K562 (cell line): ENCODE results near the gene SPINT1. TPM values are rescaled to one million over a fixed set of nuclear protein-coding genes. Genes with fewer than 3 reads are reported as not detected.

Source experiments
- BMI1 ChIP-seq: fragments of 150-350 bp; IDR thresholded peaks from 2 replicates; pipeline ENCODE4 v1.6.1; 2014; ENCODE audit warnings: low read length
- C11orf30 ChIP-seq: fragments of 450-650 bp; IDR thresholded peaks from 2 replicates; pipeline ENCODE4 v1.6.1; 2016; ENCODE audit warnings: low read depth, mild to moderate bottlenecking
- EGR1 ChIP-seq: fragments of 450-650 bp; conservative IDR thresholded peaks from 2 replicates; pipeline ENCODE4 v1.6.1; 2017; ENCODE audit warnings: mild to moderate bottlenecking
- FOSL1 ChIP-seq: fragments of 200-800 bp; sonication (Bioruptor generic); conservative IDR thresholded peaks from 2 replicates; pipeline ENCODE4 v1.6.1; 2016; ENCODE audit warnings: missing genetic modification characterization, missing compliant biosample characterization
- LARP7 ChIP-seq: fragments of 450-650 bp; IDR thresholded peaks from 2 replicates; pipeline ENCODE4 v1.6.1; 2016
- NR3C1 ChIP-seq: sonication (generic); formaldehyde crosslinking; IDR thresholded peaks from 2 replicates; pipeline ENCODE4 v1.8.1; 2022; ENCODE audit warnings: missing genetic modification reagents
- TCFL5 ChIP-seq: fragments of 250-450 bp; sonication (Bioruptor Pico); conservative IDR thresholded peaks from 2 replicates; pipeline ENCODE4 v1.6.1; 2021; ENCODE audit warnings: mild to moderate bottlenecking, moderate library complexity, matching md5 sums
- ZFP36 ChIP-seq: fragments of 150-350 bp; IDR thresholded peaks from 2 replicates; pipeline ENCODE4 v1.6.1; 2018; ENCODE audit warnings: low read length, low read depth; ENCODE audit not compliant: partially characterized antibody
- ZNF263 ChIP-seq: sonication (generic); formaldehyde crosslinking; IDR thresholded peaks from 2 replicates; pipeline ENCODE4 v1.8.0; 2022; ENCODE audit warnings: mild to moderate bottlenecking, missing genetic modification reagents, borderline replicate concordance
- polyA plus RNA-seq, 8 experiments: library from polyadenylated mRNA; depleted of rRNA in 4 of 8; stranded (reverse) in 5 of 8; unstranded in 3 of 8; fragments of >200 nt; fragmentation: Nextera tagmentation in 2 of 8; fragmentation: Illumina TruSeq in 1 of 8; extraction: Ambion mirVana in 2 of 8; extraction: Trizol in 1 of 8; gene quantifications; 2 replicates each; pipeline versions ENCODE4 v1.2.1 to v1.2.3, GENCODE V29; 2011 to 2014; ENCODE audit warnings: inconsistent platforms in 1 of 8, missing spikeins in 1 of 8
- total RNA-seq, 7 experiments: library from RNA; depleted of rRNA in 6 of 7; stranded (reverse); fragments of >200 nt in 6 of 7; fragmentation: Illumina TruSeq in 2 of 7; extraction: Trizol in 2 of 7; gene quantifications; 2 replicates each; pipeline versions ENCODE4 v1.2.1 to v1.2.3, GENCODE V29; 2011 to 2021; ENCODE audit warnings: low replicate concordance in 1 of 7
- TF ChIP-seq, protein P1 (sequence below): IDR thresholded peaks from 2 replicates; pipeline ENCODE4 v1.6.1; 2016; ENCODE audit warnings: missing genetic modification characterization, missing compliant biosample characterization

SPINT1 gene
- total and polyA plus RNA-seq, 9 of the 15 experiments (the other 6 are each of a cell fraction or from before 2014, with no cell fraction given), result 0.78 to 4.5 (median 1.5) TPM

DNA sequence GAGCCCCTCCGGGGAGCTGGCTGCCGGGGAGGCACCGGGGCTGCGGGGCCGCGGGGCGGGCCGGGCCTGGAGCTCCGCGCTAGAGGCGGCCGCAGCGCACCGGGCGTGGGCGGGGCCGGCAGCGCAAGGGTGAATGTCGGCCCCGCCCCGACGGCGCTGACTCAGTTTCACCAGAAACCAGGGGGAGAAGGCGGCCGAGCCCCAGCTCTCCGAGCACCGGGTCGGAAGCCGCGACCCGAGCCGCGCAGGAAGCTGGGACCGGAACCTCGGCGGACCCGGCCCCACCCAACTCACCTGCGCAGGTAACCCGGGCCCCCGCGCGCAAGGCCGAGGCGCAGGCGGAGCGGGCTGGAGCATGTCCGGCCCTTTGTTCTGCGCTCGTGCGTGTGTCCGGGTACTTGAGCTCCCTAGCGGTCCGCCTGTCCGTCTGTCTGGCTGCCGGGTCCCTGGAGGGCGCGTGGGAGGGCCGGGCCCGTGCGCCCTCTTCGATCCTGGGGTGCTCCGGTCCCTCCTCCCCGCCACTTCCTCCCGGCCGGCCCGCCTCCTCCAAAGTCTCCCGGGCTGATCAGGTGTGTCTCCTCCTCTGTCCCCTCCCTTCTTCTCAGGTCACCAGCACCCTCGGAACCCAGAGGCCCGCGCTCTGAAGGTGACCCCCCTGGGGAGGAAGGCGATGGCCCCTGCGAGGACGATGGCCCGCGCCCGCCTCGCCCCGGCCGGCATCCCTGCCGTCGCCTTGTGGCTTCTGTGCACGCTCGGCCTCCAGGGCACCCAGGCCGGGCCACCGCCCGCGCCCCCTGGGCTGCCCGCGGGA, at the start of gene SPINT1 (continued):
- TF ChIP-seq NR3C1 (CRISPR knock-in tag), result peak; percentile 47; the same call in 1 of the 2 replicates
- TF ChIP-seq FOSL1 (tag), result 0 out of 2 replicates have a peak, but pooled peaks have one; percentile 25
- TF ChIP-seq BMI1, result no peak
- TF ChIP-seq LARP7, result no peak
- no peak for TF ChIP-seq TCFL5 (CRISPR knock-in tag)
- peak; percentile 98 for TF ChIP-seq ZNF263 (CRISPR knock-in tag)
- TF ChIP-seq EGR1, result peak; percentile 54
- TF ChIP-seq ZFP36, result no peak
- TF ChIP-seq C11orf30, result no peak
- TF ChIP-seq, protein P1, sequence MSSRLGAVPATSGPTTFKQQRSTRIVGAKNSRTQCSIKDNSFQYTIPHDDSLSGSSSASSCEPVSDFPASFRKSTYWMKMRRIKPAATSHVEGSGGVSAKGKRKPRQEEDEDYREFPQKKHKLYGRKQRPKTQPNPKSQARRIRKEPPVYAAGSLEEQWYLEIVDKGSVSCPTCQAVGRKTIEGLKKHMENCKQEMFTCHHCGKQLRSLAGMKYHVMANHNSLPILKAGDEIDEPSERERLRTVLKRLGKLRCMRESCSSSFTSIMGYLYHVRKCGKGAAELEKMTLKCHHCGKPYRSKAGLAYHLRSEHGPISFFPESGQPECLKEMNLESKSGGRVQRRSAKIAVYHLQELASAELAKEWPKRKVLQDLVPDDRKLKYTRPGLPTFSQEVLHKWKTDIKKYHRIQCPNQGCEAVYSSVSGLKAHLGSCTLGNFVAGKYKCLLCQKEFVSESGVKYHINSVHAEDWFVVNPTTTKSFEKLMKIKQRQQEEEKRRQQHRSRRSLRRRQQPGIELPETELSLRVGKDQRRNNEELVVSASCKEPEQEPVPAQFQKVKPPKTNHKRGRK (tag), result no peak
